Natural killer cell (primary cell): ENCODE measurements around the gene AP1S2. TPM values are rescaled to one million over a fixed set of nuclear protein-coding genes. Genes with fewer than 3 reads are reported as not detected.

Experiments
- ATAC-seq, 3 donors: fragments of 150-1000 bp in 2 of 3; fragments of 200-7000 bp in 1 of 3; cut with Tn5 transposase; 1 replicate in 1 of 3; 2 replicates in 2 of 3; pipeline ENCODE4 v1.10.0; 2021; ENCODE audit warnings: mild to moderate bottlenecking in 2 of 3, moderate library complexity in 2 of 3
- DNase-seq, 2 donors: peaks; one replicate each; pipeline versions ENCODE4 v3.0.0 to v3.0.0-alpha.2; 2013 to 2021; ENCODE audit warnings: mixed read lengths in 1 of 2
- H3K27ac ChIP-seq: one replicate; pipeline ENCODE4 v1.5.1; 2013; ENCODE audit warnings: mild to moderate bottlenecking, low read length
- H3K27me3 ChIP-seq: one replicate; pipeline ENCODE4 v1.6.1; 2013; ENCODE audit warnings: low read length; ENCODE audit not compliant: control insufficient read depth, insufficient read depth
- H3K36me3 ChIP-seq: one replicate; pipeline ENCODE4 v1.6.1; 2013; ENCODE audit warnings: low read length; ENCODE audit not compliant: control insufficient read depth, insufficient read depth
- H3K4me1 ChIP-seq: one replicate; pipeline ENCODE4 v1.6.1; 2013; ENCODE audit warnings: low read length; ENCODE audit not compliant: control insufficient read depth, insufficient read depth
- H3K4me3 ChIP-seq: one replicate; pipeline ENCODE4 v1.5.1; 2013; ENCODE audit warnings: low read length
- H3K9me3 ChIP-seq: one replicate; pipeline ENCODE4 v1.6.1; 2013; ENCODE audit warnings: low read length; ENCODE audit not compliant: control insufficient read depth, insufficient read depth
- H3K27ac Mint-ChIP-seq, 2 donors: one replicate each; pipeline ENCODE4 v1.8.0; 2022; ENCODE audit warnings: mild to moderate bottlenecking in 2 of 2, mixed read lengths in 2 of 2, moderate library complexity in 1 of 2
- H3K27me3 Mint-ChIP-seq, 2 donors: one replicate each; pipeline ENCODE4 v1.8.0; 2022; ENCODE audit warnings: low read depth in 2 of 2, mixed read lengths in 2 of 2
- H3K36me3 Mint-ChIP-seq: one replicate; pipeline ENCODE4 v1.8.0; 2022; ENCODE audit warnings: mixed read lengths
- H3K4me1 Mint-ChIP-seq, 2 donors: one replicate each; pipeline ENCODE4 v1.8.0; 2022; ENCODE audit warnings: mixed read lengths in 2 of 2
- H3K4me3 Mint-ChIP-seq: one replicate; pipeline ENCODE4 v1.8.0; 2022; ENCODE audit warnings: mild to moderate bottlenecking, moderate library complexity, mixed read lengths
- H3K9me3 Mint-ChIP-seq, 2 donors: one replicate each; pipeline ENCODE4 v1.8.0; 2022; ENCODE audit warnings: mixed read lengths in 2 of 2
- CTCF ChIP-seq: fragments of 200-600 bp; IDR thresholded peaks from one replicate; pipeline ENCODE4 v1.8.0; 2022; ENCODE audit warnings: antibody characterized with exemption
- WGBS: methylation state at CpG from one replicate; pipeline ENCODE4 v1.1.7; 2013; ENCODE audit warnings: missing lambda C conversion rate; ENCODE audit not compliant: insufficient coverage; 5-methylcytosine and 5-hydroxymethylcytosine counted together
- intact Hi-C: fragments of 100-400 bp; cut with micrococcal nuclease; formaldehyde crosslinking; loops from one replicate; pipeline ENCODE4 v1.14.2; 2022
- total RNA-seq, 4 donors: library from RNA; stranded (reverse); fragments of 120-200 nt in 1 of 4; gene quantifications; one replicate each; pipeline versions ENCODE4 v1.2.3 to v1.2.4, GENCODE V29; 2013 to 2022

AP1S2 gene
- total RNA-seq, 3 donors from 2014 or later (not counting 1 experiment from before 2014, with no cell fraction given): 21.0 to 30.8 (median 25.9) TPM

DNA sequence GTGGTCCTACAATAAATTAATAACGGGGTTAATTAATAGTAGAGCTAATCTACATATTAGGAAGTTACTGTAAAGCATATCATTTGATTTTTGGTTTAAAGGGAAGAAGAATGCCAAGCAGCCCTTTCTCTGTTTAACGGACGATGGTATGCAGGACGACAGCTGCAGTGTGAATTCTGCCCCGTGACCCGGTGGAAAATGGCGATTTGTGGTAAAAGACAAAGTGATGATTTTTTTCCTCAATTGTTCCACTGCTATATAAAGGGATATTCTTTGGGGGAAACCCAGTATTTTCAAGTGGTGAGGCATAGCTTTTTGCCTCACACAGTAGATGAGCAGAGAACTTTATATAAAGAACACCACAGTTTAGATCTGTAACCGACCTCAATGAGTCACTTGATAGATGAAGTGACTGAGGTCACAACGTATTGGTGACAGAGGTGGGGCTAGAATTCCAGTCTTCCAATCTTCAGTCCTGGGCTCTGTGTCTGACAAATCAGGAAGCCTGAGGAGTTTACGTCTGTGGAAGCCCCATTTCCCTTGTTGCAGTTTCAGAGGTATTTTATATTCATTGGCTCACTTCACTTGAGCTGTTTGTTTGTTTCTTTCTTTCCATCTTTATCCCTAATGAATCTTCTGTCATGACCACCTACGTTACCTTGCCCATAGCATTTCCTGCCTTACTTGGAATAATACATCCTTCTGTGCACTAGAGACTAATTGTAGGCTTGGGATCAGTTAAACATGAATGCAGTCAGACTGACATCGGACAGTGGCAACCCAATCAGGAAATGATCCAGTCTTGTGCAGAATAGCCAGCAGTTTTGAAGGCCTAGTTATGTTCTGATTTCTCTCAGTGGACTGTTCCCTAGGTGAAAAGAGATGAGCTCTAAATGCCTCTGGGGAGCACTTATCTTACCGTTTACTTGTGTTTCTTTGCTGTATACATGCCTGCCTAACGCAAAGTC, 34.2 kb downstream of the AP1S2 start:
- Mint-ChIP-seq H3K27me3 (no peaks in the 10 kb centered on the region), H3K4me1 (peaks cover 15 to 20% of the 10 kb centered on the region in 2 donors), H3K27ac (peak overlapping the region; percentile 2 to 41), H3K4me3 (no peak overlapping the region), H3K9me3 (no peaks in the 10 kb centered on the region), H3K36me3 (peaks cover 10% of the 10 kb centered on the region)
- 90% methylated on average over 9 of the region's 14 CpGs for WGBS
- no peak for TF ChIP-seq CTCF
- no peak for DNase-seq
- intact Hi-C loops: no loop called here
- Histone ChIP-seq H3K4me3 (no peak overlapping the region), H3K9me3 (no peaks in the 10 kb centered on the region), H3K4me1 (peaks cover 13% of the 10 kb centered on the region), H3K27me3 (no peaks in the 10 kb centered on the region), H3K36me3 (peaks cover 19% of the 10 kb centered on the region), H3K27ac (no peak overlapping the region)
- no peak for ATAC-seq

DNA sequence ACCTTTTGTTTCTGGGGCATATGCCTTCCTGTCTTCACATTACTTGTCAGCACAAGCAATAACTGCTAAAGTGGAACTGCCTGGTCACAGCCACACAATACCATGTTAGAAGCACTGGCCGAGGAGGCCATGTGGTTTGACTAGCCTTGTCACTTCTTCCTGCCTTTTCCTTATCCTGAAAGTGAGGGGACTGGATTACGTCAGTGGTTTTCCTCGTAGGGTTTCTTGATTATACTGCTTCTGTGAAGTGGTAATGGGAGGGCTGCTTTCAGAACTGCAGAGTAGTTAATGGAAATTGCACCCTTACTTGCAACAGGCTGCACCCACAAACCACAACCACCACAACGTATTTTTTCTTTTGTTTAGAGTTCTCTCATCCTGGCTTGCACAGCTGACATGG, 37.7 kb downstream of the AP1S2 start:
- Histone ChIP-seq H3K36me3 (peaks cover 26% of the 10 kb centered on the region), H3K9me3 (no peaks in the 10 kb centered on the region), H3K4me3 (no peak overlapping the region), H3K4me1 (peaks cover 19% of the 10 kb centered on the region), H3K27ac (peak overlapping the region; percentile 35), H3K27me3 (no peaks in the 10 kb centered on the region)
- no peak for TF ChIP-seq CTCF
- peaks cover 11% of the 10 kb centered on the region for H3K36me3 Mint-ChIP-seq
- intact Hi-C loops: loop anchor here (2.0 kb wide), 1 partner anchor 38 kb away; the partner anchor contains the start of gene AP1S2
- ATAC-seq: peak; percentile 63 to 82 (median 69)
- H3K27ac Mint-ChIP-seq: peak overlapping the region; percentile 57
- peaks cover 22 to 27% of the 10 kb centered on the region in 2 donors for H3K4me1 Mint-ChIP-seq
- no peaks in the 10 kb centered on the region for H3K27me3 Mint-ChIP-seq
- DNase-seq: peak; percentile 20 to 68
- peak overlapping the region; percentile 81 for H3K4me3 Mint-ChIP-seq
- no peaks in the 10 kb centered on the region for H3K9me3 Mint-ChIP-seq
- 0% methylated on average over 1 of the region's 4 CpGs for WGBS

GRCh38 chrX:15816438-15816809, 38.2 kb downstream of the AP1S2 start:
- WGBS: no CpG with 5 or more reads among the region's 1 CpG
- intact Hi-C loops: loop anchor here (2.0 kb wide), 1 partner anchor 38 kb away; the partner anchor contains the start of gene AP1S2
- Histone ChIP-seq H3K4me3 (no peak overlapping the region), H3K27me3 (no peaks in the 10 kb centered on the region), H3K36me3 (peaks cover 26% of the 10 kb centered on the region), H3K9me3 (no peaks in the 10 kb centered on the region), H3K27ac (no peak overlapping the region), H3K4me1 (peaks cover 19% of the 10 kb centered on the region)
- no peak for ATAC-seq
- Mint-ChIP-seq H3K4me3 (peak overlapping the region; percentile 35), H3K27ac (peak overlapping the region; percentile 57), H3K9me3 (no peaks in the 10 kb centered on the region), H3K36me3 (peaks cover 11% of the 10 kb centered on the region), H3K27me3 (no peaks in the 10 kb centered on the region), H3K4me1 (peaks cover 22 to 27% of the 10 kb centered on the region in 2 donors)
- TF ChIP-seq CTCF: no peak
- DNase-seq: no peak
